Colonic mucosa (tissue), 4 donors: ENCODE results near the gene TIPARP. TPM values are rescaled to one million over a fixed set of nuclear protein-coding genes. Genes with fewer than 3 reads are reported as not detected.

Experiments
- DNase-seq: peaks from one replicate; pipeline ENCODE4 v3.0.0-alpha.2; 2020
- H3K27ac ChIP-seq: fragments of 200-600 bp; one replicate; pipeline ENCODE4 v1.8.0; 2021
- H3K27me3 ChIP-seq: fragments of 200-600 bp; one replicate; pipeline ENCODE4 v1.8.0; 2021
- H3K36me3 ChIP-seq: fragments of 200-600 bp; one replicate; pipeline ENCODE4 v1.8.0; 2021
- H3K4me1 ChIP-seq: fragments of 200-600 bp; one replicate; pipeline ENCODE4 v1.8.0; 2021; ENCODE audit warnings: mild to moderate bottlenecking
- H3K4me3 ChIP-seq: fragments of 200-600 bp; one replicate; pipeline ENCODE4 v1.8.0; 2021
- H3K9ac ChIP-seq, 2 donors: one replicate each; pipeline ENCODE4 v1.7.0; 2013; ENCODE audit warnings: control low read depth in 2 of 2, low read depth in 2 of 2, low read length in 2 of 2
- H3K9me3 ChIP-seq: fragments of 200-600 bp; one replicate; pipeline ENCODE4 v1.8.0; 2021
- CTCF ChIP-seq: fragments of 200-600 bp; IDR thresholded peaks from one replicate; pipeline ENCODE4 v1.8.0; 2022; ENCODE audit warnings: antibody characterized with exemption, mild to moderate bottlenecking
- intact Hi-C: fragments of 100-400 bp; cut with DNase I; formaldehyde crosslinking; loops from one replicate; pipeline ENCODE4 v1.14.1; 2022
- total RNA-seq, 2 donors: library from RNA; stranded (reverse); fragmentation: NEBNext Ultra II Directional in 1 of 2; extraction: Animal tissue kit (Norgen Biotek cat#: 25700) in 1 of 2; gene quantifications; one replicate each; pipeline ENCODE4 v1.2.1, GENCODE V29; 2021
- donor health status: healthy.
- donor health status: DM: no; HTN: no; CAD: no.
- donor health status: DM: no; HTN: no; CAD: no.

Gene TIPARP
- total RNA-seq, 2 donors from 2014 or later, result 15.2 to 30.2 TPM

GRCh38 chr3:156657862-156658731, 16.3 kb upstream of the TIPARP start:
- Histone ChIP-seq H3K4me1 (no peaks in the 10 kb centered on the region), H3K9me3 (no peaks in the 10 kb centered on the region), H3K27ac (no peak overlapping the region), H3K4me3 (no peak overlapping the region), H3K9ac (no peak overlapping the region), H3K27me3 (no peaks in the 10 kb centered on the region), H3K36me3 (no peaks in the 10 kb centered on the region)
- DNase-seq, result peak; percentile 73
- intact Hi-C loops, result loop anchor here (10.0 kb wide), 1 partner anchor 93 kb away; no protein-coding TSS in a partner anchor
- TF ChIP-seq CTCF, result no peak

GRCh38 chr3:156658732-156659090, 15.7 kb upstream of the TIPARP start:
- Histone ChIP-seq H3K4me3 (no peak overlapping the region), H3K27ac (no peak overlapping the region), H3K36me3 (no peaks in the 10 kb centered on the region), H3K4me1 (no peaks in the 10 kb centered on the region), H3K9ac (no peak overlapping the region), H3K9me3 (no peaks in the 10 kb centered on the region), H3K27me3 (no peaks in the 10 kb centered on the region)
- intact Hi-C loops, result loop anchor here (10.0 kb wide), 1 partner anchor 94 kb away; no protein-coding TSS in a partner anchor
- TF ChIP-seq CTCF, result no peak
- no peak for DNase-seq

GRCh38 chr3:156659260-156659659, 15.1 kb upstream of the TIPARP start:
- Histone ChIP-seq H3K9me3 (no peaks in the 10 kb centered on the region), H3K27ac (no peak overlapping the region), H3K27me3 (no peaks in the 10 kb centered on the region), H3K4me1 (no peaks in the 10 kb centered on the region), H3K36me3 (no peaks in the 10 kb centered on the region), H3K4me3 (no peak overlapping the region), H3K9ac (no peak overlapping the region)
- no peak for DNase-seq
- no peak for TF ChIP-seq CTCF
- intact Hi-C loops, result loop anchor here (10.0 kb wide), 1 partner anchor 94 kb away; no protein-coding TSS in a partner anchor

- no peaks in the 10 kb centered on the region for H3K4me1 ChIP-seq
- no peaks in the 10 kb centered on the region for H3K27me3 ChIP-seq
- H3K9me3 ChIP-seq, result no peaks in the 10 kb centered on the region
- no peak for DNase-seq
- no peaks in the 10 kb centered on the region for H3K36me3 ChIP-seq
- no peak overlapping the region for H3K9ac ChIP-seq
- no peak overlapping the region for H3K27ac ChIP-seq
- no peak for TF ChIP-seq CTCF
- intact Hi-C loops, result no loop called here
- no peak overlapping the region for H3K4me3 ChIP-seq
Observed at GRCh38 chr3:156661155-156661554, 13.2 kb upstream of the TIPARP start.

- Histone ChIP-seq H3K4me3 (no peak overlapping the region), H3K9me3 (no peaks in the 10 kb centered on the region), H3K4me1 (no peaks in the 10 kb centered on the region), H3K36me3 (no peaks in the 10 kb centered on the region), H3K27ac (no peak overlapping the region), H3K27me3 (no peaks in the 10 kb centered on the region), H3K9ac (no peak overlapping the region)
- TF ChIP-seq CTCF, result no peak
- no peak for DNase-seq
- intact Hi-C loops, result no loop called here
Observed at GRCh38 chr3:156664011-156664830, 10.2 kb upstream of the TIPARP start.
